GM19240 (cell line): ENCODE measurements around the gene IMPA2.
A peak's percentile ranks its signal among the peaks of the same experiment; 100 is the strongest.
"Not testable (repeated sequence)": the region's sequence is repeated elsewhere in the genome, so short reads cannot be mapped to it uniquely, and the experiment has no call there.

ENCODE experiments used
- DNase-seq: peaks from one replicate; pipeline ENCODE4 v3.0.0; 2011; ENCODE audit warnings: low spot score; ENCODE audit not compliant: insufficient read length

IMPA2 gene

DNA sequence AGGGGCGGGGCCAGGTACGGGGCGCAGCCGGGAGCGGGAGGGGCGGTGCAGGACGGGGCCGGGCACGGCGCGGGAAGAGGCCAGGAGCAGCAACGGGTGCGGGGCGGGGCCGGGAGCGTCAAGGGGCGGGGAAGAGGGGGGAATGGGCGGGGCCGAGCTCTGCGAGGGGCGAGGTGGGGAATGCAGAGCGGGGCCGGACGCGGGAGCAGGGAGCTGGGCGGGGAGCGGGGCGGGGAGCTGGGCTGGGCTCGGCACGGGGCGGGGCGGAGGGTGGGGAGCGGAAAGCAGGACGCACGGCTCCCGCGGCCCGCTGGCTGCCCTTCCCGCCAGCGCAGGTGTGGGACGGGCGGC lies at the start of gene IMPA2:
TSS of gene IMPA2 (plus strand) at position 316 of the 351 bp plus-strand sequence. CDS start 163 bp downstream, outside the sequence.
- DNase-seq = peak; percentile 92

GRCh38 chr18:11932393-11932792 lies 48.9 kb upstream of the IMPA2 start:
- no peak for DNase-seq

- DNase-seq = peak; percentile 53
These were observed 43.3 kb upstream of the IMPA2 start for GRCh38 chr18:11937874-11938478.

DNA sequence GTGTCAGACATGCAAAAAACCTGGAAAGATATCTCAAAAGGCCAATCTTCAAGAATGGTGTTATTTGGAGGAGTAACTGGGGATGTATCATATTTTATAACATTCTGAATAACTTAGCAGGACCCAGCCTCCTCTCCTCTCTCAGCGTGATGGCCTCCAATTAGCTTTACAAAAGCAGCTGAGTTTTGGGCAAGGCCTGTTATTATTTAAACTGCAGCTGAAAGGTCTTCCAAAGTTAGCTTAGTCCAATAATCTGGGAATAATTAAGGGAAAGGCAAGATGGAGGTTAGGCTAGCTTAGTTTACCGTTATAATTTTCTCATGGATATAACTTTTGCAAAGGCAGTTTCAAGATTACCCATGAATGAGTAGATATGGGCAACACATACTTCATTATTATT lies 40.4 kb upstream of the IMPA2 start:
- no peak for DNase-seq

DNA sequence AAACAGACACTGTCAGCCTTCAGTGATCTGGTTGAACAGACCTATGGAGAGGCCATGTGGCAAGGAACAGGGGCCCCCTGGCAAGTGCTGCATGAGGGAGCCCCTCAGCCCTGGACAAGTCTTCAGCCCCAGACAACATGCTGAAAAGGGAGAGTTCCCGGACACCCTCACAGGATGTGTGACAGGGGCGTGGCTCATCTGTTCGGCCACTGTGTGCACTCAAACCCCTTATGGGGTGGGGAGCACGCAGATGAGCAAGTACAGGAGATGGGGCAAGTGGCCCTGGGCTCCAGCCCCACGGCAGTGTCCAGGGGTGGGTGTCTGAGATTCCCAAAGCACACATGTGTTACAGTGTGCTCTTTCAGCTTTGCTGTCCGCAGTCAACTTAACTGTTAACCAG lies 37.8 kb upstream of the IMPA2 start:
- no peak for DNase-seq

DNA sequence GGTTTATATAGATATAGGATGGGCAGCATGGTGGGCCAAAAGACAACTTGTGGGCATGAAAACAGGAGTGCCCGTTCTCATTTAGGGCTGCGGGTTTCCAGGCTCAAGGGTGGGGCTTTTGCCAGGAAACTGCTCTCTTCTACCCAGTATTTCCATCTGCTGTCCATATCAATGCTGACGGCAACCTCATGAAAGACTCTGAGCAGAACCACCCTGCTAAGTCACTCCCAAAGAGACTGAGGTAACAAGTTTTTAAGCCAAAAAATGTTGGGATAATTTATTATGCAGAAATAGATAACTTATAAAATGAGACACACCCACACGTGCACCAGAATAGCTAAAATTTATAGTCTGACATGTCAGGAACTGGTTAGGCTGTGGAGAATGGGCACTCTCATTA lies 37.1 kb upstream of the IMPA2 start:
- DNase-seq = no peak

DNA sequence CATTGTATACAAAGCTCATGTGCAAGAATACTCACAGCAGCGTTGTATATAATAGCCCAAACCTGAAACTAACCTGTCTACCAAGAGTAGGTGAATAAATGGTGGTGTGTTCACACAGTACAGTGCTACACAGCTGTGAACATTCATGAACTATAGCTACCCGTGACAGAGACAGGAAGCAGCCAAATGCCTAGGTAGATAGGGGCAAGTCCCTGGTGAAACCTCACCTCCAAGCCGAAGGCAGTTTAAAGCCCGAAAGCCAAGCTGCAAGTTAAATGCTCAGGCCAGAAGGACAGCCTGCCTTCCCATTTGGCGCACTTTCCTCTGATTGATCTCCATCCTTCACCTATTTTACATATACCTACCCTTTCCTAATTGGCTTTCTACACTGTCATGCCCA lies 36.5 kb upstream of the IMPA2 start:
- no peak for DNase-seq

- DNase-seq = not testable (repeated sequence)
These were observed 35.3 kb upstream of the IMPA2 start for GRCh38 chr18:11945834-11946659.

DNA sequence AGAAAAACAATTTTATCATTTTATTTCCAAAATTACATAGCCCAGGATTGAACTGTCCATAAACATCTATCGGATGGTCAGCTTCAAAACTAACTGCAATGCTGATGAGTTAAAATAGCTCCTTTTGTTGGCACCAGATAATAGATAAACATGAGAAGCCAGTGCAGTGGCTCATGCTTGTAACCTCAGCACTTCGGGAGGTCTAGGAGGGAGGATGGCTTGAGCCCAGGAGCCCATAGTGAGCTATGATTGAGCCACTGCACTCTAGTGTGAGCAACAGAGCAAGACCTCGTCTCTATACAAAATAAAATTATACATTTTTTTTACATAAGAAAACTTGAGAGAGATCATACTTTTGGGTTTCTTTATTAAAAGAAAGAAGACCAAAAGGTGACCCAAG lies 34.6 kb upstream of the IMPA2 start:
- DNase-seq = no peak

DNA sequence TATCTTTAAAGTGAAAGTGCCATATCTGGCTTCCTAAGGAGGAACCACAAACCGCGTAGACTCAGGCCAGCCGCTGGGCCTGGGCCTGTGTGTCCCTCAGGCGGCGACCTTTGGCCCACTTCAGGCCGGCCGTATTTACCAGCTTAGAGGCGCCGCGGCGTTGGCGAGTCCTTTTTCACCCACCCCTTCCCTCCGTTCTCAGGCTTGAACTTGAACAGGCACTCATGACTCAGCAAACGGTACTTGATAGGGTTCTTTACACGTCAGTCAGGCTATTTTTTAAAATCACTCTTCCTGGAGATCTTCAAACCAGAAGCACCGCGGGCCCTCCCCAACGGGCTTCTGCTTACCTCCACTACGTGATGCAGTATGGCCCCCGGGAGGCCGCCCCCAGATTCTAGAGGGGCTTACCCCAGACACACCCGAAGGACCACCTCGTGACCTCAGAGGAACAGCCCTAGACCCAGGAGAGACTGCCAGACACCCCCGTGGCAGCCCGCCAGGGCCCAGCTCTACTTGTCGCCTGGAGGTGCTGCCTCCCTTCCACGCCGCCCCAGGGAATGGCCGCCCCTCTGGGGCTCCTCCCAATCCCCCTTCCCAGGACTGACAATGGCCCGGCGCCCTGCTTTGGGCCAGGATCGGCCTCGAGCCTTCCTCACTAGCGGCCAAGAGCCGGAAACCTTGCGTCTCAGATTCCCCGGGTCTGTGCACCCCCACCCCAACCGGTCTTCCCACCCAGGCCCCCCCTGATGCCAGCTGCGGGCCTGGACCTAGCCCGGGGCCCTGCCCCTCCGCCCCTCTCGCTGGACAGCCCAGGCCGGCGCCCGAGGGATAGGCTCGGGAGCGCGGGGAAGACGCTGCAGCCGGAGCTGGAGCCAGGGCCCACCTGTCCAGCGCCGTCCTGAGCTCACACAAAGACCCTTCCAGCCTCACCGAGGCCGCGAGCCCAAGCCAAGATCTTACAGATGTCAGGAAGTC lies 33.8 kb upstream of the IMPA2 start:
- DNase-seq = peak; percentile 16

- DNase-seq = no peak
These were observed 32.3 kb upstream of the IMPA2 start for GRCh38 chr18:11948852-11949523.

GRCh38 chr18:11950824-11951223 lies 30.5 kb upstream of the IMPA2 start:
- no peak for DNase-seq

- DNase-seq = no peak
These were observed 29.9 kb upstream of the IMPA2 start for GRCh38 chr18:11951390-11951851.

- DNase-seq = no peak
These were observed 28.2 kb upstream of the IMPA2 start for GRCh38 chr18:11953113-11953512.

GRCh38 chr18:11955239-11956029 lies 25.9 kb upstream of the IMPA2 start:
- DNase-seq = no peak

DNA sequence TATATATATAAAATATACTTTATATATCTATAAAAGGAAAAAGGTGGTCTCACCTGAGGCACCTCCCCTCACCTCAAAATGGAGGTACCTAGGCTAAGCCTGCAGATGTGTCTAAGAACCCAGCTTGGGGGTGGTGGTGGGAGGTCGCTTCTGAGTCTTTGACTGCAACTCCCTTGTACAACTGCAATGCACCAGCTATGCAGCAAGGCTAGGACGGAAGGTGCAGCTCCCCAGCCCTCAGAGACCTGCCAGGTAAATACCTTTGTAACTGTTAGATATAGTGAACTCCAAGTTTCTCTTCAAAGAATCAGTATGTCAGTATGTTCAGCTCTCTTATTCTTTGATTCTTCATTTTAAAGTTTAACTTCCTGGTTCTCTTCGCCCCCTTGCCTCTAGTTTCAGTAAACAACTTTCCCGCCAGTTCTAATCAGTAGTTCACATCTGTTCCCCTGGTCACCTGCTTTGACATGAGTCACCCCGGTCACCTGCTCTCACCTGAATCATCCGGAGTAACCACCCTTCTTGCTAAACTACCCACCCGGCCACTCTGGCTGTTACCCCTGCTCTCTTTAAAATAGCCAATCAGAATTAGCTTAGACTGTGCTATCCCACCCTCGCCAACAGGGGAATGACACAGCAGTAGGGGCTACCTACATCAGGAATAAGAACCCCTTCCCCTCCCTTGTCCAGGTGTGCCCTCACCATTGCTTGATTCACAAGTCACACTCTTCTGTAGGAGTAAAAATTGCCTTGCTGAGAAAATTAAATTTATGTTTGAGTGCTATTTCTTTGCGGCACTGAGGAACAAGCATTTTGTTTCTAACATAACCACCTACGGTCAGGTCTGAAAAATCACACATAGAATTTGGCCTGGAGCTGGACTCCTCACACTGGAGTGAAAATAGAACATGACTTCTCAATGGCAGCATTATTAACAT lies 24.7 kb upstream of the IMPA2 start:
- no peak for DNase-seq

DNA sequence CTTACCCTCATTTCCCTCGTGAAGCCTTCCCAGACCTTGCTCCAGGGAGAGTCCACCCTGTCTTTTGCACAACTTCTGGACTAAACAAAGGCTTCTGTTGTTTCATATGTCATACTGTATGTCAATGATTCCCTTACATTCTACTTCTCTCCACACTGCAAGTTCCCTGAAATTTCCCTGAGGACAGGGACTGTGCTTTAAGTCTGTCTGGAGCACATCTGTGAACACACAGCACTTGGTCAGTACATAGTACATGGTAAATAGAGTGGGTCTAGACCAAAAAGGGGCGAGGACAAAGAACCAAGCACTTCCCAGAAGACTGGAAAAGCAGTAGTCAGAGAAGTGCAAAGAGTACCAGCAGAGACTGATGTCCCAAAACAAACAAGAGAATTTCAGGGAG lies 23.7 kb upstream of the IMPA2 start:
- DNase-seq = no peak

DNA sequence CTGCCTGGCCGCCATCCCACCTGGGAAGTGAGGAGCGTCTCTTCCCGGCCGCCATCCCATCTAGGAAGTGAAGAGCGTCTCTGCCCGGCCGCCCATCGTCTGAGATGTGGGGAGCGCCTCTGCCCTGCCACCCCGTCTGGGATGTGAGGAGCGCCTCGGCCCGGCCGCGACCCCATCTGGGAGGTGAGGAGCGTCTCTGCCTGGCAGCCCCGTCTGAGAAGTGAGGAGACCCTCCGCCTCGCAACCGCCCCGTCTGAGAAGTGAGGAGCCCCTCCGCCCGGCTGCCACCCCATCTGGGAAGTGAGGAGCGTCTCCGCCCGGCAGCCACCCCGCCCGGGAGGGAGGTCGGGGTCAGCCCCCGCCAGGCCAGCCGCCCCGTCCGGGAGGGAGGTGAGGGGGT lies 21.7 kb upstream of the IMPA2 start:
- not testable (repeated sequence) for DNase-seq

DNA sequence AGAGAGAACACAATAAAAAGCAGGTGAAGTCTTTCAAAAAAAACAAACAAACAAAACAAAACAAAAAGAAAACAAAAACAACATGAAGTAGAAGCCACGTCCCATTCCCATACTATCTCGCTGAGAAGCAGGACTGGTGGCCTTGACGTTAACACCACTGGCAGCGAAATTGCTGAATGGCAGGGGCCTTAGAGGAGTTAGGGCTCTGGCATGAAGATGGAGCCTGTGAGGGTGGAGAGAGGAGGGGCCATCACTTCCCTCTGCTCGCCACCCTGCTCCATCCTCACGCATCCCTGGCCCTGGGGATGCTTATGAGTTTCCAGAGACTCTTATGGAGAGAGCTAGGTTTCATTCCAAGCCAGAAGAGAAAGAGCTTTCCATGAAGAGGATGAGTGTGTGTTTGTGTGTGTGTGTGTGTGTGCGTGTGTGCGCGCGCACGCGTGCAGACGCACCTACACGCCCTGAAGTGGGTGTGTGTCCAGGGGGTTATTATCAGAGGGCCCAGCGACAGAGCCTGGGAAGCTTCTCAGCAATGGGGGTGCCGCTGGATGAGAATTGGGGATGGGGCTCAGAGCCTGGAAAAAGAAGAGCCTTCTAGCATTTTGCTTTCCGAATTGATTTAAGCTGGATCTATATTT lies 20.4 kb upstream of the IMPA2 start:
- no peak for DNase-seq
